ENCODE results near the gene MSI2.

Gene MSI2

GRCh38 chr17:57273490-57273889 is 17.2 kb downstream of the MSI2 start:
- DNase-seq = no peak

- no peak for DNase-seq
Observed at GRCh38 chr17:57274162-57274561, 17.8 kb downstream of the MSI2 start.

DNA sequence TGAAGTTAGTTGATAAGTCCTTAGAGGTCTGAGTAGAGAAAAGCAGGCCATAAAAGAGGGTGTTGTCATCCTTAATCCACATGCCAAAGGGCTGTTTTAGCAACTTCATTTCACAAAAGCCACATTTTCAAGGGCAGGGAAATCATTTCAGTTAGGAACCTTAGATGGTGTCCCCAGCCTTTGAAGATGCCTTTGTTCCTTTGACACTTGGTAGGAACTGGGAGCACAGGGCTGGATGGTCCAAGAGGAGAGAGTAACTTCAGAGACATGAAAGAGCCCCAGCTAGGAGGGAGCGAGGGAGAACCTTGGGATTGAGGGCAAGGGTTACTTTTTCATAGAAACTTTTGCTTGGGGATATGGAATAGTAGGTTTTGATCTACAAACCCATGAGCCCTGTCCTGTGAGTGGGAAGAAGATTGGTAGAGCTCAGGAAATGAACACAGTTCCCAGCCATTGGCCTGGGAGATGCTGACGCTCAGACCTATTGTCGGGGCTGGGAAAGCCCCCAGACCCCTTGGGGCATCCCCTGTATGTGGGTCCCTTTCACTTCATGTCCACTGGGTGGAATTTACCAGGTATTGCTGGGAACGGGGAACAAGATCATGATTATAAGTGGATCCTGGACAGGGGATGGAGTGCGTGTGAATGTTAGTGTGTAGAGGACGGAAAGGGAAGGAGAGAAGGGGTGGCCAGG is 18.9 kb downstream of the MSI2 start:
- DNase-seq = no peak

- no peak for DNase-seq
Observed at GRCh38 chr17:57276621-57277020, 20.3 kb downstream of the MSI2 start.

DNA sequence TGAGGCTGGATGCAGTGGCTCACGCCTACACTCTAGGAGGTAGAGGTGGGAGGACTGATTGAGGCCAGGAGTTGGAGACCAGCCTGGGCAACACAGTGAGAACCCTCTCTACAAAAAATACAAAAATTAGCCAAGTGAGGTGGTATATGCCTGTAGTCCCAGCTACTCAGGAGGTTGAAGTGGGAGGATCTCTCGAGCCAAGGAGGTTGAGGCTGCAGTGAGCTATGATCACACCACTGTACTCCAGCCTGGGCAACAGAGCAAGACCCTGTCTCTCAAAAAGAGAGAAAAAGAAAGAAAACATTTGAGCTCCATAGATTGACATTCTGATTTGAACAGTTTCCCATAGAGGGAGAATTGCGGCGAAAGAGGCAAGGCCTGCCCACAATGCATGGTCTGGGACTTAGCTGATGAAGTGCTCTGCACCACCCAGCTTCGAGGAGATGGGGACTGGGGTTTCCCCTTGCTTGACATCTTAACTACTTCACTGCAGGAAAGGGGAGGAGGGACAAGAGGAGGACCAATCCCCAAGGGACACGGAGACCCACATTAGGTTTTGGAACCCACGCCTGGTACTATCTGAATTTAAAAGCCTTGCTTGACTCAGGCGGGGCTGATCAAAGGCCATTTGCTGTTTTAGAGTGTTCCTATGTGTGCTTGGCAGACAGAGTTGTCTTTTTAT is 21.7 kb downstream of the MSI2 start:
- DNase-seq = no peak

DNA sequence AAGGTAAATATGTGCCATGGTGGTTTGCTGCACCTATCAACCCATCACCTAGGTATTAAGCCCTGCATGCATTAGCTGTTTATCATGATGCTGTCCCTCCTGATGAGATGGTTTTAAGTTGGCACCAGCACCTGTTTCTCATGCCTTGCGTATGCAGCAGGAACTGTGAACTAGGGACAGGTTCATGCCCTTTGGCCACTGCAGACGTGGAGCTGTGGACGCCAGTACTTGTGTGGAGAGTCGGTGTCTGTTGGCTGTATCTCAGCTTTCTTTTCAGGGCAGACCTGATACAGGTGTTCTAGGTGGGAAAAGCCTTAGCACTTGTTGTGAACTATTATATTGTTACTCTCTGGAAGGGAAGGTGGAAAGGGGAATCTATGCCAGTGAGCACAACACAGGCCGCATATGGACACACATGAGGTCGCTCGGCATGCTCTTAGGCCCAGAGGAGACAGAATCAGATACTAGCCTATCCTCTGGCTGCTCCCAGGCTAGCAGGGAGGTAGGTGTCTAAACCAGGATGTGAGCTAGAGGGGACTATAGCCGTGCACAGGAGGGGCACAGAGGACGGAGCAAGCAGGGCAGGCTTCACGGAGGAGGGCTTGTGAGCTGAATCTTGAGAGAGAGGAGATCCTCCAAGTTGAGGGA is 22.5 kb downstream of the MSI2 start:
- DNase-seq = no peak

- DNase-seq = no peak
Observed at GRCh38 chr17:57279432-57279831, 23.1 kb downstream of the MSI2 start.

- no peak for DNase-seq
Observed at GRCh38 chr17:57281887-57282286, 25.6 kb downstream of the MSI2 start.

GRCh38 chr17:57282296-57282695 is 26.0 kb downstream of the MSI2 start:
- DNase-seq = no peak

GRCh38 chr17:57283203-57283971 is 27.1 kb downstream of the MSI2 start:
- no peak for DNase-seq

DNA sequence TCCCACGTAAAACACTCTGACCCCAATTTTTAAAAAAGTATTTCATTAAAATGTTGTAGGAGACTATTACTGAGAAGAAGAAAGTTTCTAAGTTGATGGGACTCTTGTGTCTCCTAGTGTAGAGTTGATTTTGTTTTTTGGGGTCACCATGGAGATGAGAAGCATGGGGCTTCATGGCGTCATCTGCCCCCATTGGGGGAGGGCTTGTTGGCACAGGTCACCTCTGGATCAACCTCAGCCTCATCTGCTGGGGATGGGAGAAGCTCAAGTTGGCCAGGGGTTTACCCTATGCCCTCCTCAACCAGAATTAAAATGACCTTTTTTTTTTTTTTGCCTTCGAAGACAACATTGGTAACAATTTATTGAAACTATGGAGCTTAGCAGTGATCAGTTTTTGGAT is 28.3 kb downstream of the MSI2 start:
- no peak for DNase-seq

DNA sequence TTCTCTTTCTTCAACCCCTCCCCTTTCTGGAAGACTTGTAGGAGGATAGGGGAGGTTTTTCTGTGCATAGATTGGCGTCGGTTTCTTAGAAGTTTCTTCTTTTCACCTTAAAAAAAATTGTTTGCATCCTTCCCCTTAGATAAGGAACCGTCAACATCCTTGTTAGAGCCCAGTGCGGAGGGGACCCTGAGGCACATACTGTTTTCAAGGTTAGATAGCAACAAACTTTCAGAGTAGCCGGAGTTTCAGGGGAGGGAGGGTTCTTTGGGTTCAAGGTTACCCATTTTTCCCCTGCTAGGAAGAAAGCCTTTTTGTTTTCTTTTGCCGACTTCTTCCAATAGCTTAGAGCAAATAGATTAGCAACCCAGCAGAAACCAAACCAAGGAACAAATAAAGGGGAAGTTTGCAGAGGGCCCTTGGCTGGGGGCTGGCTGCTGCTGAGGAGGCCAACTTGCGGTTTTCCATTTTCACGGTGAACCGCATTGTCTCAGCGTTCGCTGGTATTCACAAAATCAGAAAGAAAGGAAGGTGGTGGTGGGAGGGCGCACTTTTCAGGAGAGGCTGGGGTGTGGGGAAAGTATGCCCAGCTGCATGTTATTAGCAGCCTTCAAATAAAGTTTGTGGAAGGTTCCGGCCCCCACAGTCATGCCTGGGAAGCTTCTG is 28.8 kb downstream of the MSI2 start:
- no peak for DNase-seq

DNA sequence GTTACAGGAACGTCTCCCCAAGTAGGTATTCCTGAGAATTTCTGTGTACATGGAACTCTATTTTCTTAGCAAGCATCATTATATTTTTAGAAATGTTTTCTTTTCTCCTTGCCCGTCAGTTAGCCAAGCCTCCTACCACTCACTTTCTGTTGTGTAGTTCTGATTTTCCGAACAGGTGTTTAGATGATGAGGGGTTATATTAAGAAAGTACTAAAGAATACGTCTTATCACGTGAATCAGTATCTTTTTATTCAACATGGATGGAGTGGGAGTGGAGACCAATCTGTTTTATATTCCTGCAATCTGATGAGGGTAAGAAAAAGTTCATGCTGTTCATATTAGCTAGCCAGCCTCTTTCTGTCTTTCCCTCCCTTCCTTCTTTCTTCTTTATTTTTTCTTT is 29.4 kb downstream of the MSI2 start:
- no peak for DNase-seq

GRCh38 chr17:57286399-57287105 is 30.2 kb downstream of the MSI2 start:
- no peak for DNase-seq

- DNase-seq = no peak
Observed at GRCh38 chr17:57288040-57288772, 31.9 kb downstream of the MSI2 start.

- no peak for DNase-seq
Observed at GRCh38 chr17:57288773-57289121, 32.4 kb downstream of the MSI2 start.

DNA sequence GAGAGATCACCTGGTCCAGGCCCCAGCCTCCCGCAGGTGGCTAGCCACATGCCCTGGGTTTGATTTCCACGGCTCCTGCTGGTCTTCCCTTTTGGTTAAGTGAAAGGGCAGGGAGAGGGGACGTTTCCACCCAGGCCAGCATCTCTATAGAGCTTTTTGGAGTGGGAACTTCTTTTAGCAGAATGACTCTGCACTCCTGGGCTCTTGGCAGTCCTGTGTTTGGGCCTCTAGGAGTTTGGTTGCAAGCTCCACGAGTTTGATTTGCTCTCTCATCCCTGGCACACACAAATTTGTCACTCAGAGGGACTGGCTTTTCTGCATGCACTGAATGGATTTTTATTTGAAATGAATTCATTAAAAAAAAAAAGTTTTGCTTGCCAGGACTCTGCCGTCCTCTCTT is 32.8 kb downstream of the MSI2 start:
- DNase-seq = no peak

GRCh38 chr17:57289613-57290012 is 33.3 kb downstream of the MSI2 start:
- DNase-seq = no peak

DNA sequence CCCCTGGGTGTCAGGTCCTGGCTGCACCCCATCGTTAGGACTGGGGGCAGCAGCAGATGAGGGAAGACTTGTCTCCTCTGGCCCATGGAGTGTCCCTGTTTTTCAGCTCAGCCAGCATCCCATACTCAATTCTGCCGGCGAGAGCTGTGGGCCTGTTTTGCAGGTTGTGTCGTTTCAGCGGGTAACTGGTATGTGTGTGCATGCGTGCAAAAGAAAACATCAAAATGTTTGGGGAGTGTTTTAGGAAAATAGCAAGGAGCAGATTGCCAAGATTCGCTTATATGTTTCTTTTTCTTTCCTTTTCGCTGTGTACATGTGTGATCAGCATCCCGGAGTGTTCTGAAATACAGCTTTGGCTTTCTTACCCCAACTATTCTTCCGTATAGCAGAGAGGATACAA is 34.7 kb downstream of the MSI2 start:
- no peak for DNase-seq

DNA sequence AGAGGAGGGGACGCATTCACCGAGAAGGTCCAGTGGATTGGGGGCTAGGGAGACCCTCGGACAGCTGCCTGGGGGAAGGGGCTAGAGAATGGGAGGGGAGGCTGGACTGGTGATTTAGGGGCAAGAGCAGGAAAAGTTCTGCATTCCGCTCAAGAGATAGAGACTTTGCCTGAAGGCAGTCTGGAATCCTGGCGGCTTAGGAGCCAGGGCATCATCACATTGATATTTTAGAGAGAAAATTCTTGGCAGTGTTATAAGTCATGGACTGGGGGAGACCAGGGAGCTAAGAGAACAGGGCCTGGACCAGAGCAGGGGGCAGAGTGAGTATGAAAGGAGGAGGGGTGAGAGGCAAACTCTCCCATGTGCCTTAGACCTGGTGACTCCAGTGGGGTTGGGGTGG is 35.8 kb downstream of the MSI2 start:
- no peak for DNase-seq

- DNase-seq = no peak
Observed at GRCh38 chr17:57293077-57293476, 36.8 kb downstream of the MSI2 start.

DNA sequence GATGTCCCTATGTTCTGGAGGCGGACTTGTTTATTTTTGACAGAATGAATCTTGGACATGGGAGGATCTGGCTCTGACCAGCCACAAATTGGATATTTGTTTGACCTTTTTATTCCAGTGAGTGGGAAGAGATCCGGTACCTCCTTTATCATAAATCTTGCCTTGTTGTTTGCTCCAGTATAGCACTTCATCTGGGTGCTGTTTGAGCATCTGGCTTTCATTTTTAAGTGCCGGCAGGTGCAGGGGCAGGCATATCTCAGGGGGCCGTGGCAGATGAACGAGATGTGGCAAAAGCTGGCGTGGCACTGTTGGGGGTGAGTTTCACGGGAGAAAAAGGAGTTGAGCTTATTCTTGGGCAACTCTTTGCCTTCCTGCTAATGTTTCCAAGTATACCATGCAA is 37.8 kb downstream of the MSI2 start:
- DNase-seq = peak; percentile 78
